ENCODE data around the gene NTHL1. TPM values are rescaled to one million over a fixed set of nuclear protein-coding genes. Genes with fewer than 3 reads are reported as not detected.

Gene NTHL1
- total and polyA plus RNA-seq, 2 of the 13 experiments (the other 11 are each of a cell fraction or from before 2014, with no cell fraction given), result 47.5 to 64.9 TPM

DNA sequence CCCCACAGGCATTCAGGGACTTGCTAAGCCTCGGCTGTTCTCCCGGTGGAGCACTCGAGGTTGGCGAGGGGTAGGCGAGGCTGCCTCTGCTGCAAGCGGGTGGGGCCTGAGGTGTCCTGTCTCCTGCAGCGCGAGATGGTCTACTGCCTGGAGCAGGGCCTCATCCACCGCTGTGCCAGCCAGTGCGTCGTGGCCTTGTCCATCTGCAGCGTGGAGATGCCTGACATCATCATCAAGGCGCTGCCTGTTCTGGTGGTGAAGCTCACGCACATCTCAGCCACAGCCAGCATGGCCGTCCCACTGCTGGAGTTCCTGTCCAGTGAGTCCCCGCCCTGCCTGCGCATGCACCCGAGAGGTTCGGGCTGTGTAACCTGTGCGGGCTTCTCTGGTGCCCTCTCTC is 26.4 kb upstream of the NTHL1 start (continued):
- TF ChIP-seq, protein P1, sequence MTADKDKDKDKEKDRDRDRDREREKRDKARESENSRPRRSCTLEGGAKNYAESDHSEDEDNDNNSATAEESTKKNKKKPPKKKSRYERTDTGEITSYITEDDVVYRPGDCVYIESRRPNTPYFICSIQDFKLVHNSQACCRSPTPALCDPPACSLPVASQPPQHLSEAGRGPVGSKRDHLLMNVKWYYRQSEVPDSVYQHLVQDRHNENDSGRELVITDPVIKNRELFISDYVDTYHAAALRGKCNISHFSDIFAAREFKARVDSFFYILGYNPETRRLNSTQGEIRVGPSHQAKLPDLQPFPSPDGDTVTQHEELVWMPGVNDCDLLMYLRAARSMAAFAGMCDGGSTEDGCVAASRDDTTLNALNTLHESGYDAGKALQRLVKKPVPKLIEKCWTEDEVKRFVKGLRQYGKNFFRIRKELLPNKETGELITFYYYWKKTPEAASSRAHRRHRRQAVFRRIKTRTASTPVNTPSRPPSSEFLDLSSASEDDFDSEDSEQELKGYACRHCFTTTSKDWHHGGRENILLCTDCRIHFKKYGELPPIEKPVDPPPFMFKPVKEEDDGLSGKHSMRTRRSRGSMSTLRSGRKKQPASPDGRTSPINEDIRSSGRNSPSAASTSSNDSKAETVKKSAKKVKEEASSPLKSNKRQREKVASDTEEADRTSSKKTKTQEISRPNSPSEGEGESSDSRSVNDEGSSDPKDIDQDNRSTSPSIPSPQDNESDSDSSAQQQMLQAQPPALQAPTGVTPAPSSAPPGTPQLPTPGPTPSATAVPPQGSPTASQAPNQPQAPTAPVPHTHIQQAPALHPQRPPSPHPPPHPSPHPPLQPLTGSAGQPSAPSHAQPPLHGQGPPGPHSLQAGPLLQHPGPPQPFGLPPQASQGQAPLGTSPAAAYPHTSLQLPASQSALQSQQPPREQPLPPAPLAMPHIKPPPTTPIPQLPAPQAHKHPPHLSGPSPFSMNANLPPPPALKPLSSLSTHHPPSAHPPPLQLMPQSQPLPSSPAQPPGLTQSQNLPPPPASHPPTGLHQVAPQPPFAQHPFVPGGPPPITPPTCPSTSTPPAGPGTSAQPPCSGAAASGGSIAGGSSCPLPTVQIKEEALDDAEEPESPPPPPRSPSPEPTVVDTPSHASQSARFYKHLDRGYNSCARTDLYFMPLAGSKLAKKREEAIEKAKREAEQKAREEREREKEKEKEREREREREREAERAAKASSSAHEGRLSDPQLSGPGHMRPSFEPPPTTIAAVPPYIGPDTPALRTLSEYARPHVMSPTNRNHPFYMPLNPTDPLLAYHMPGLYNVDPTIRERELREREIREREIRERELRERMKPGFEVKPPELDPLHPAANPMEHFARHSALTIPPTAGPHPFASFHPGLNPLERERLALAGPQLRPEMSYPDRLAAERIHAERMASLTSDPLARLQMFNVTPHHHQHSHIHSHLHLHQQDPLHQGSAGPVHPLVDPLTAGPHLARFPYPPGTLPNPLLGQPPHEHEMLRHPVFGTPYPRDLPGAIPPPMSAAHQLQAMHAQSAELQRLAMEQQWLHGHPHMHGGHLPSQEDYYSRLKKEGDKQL (CRISPR knock-in tag; IDR thresholded peaks at IDR 0.05; ENCODE audit: low read depth), result no peak
- TF ChIP-seq ZNF619 (CRISPR knock-in tag; IDR thresholded peaks at IDR 0.05) (no peak), ZBTB7A (CRISPR knock-in tag; IDR thresholded peaks at IDR 0.05) (no peak), SMAD1 (CRISPR knock-in tag; IDR thresholded peaks at IDR 0.05; ENCODE audit: borderline replicate concordance, low read depth) (no peak)
- TF ChIP-seq, protein P2, sequence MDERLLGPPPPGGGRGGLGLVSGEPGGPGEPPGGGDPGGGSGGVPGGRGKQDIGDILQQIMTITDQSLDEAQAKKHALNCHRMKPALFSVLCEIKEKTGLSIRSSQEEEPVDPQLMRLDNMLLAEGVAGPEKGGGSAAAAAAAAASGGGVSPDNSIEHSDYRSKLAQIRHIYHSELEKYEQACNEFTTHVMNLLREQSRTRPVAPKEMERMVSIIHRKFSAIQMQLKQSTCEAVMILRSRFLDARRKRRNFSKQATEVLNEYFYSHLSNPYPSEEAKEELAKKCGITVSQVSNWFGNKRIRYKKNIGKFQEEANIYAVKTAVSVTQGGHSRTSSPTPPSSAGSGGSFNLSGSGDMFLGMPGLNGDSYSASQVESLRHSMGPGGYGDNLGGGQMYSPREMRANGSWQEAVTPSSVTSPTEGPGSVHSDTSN (CRISPR knock-in tag; IDR thresholded peaks at IDR 0.05), result no peak
- TF ChIP-seq, protein P3, sequence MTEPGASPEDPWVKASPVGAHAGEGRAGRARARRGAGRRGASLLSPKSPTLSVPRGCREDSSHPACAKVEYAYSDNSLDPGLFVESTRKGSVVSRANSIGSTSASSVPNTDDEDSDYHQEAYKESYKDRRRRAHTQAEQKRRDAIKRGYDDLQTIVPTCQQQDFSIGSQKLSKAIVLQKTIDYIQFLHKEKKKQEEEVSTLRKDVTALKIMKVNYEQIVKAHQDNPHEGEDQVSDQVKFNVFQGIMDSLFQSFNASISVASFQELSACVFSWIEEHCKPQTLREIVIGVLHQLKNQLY (CRISPR knock-in tag; IDR thresholded peaks at IDR 0.05), result no peak

DNA sequence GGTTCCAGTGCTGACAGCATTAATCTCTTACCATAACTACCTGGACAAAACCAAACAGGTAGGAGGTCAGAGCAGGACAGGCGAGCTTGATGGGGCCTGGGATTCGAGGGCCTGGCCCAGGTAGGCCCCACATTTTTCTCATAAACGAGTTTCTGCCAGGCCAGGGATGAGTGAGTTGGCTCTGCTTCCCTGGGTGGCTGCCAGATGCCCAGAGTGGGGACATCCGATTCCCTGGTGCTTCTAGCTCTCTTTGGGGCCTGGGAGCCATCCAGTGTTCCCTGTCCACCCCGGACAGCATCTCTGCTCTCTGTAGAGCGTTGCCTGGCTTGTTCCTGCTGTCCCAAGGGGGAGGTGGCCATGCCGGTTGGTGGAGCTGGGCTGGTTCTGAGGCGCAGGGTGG is 25.3 kb upstream of the NTHL1 start:
- H3K4me3 ChIP-seq (replicated peaks in 1 of 3; ENCODE audit: insufficient read depth in 1 of 3, low read depth in 2 of 3, low read length in 3 of 3), result no peak overlapping the region
- no peak overlapping the region for H3K9ac ChIP-seq (ENCODE audit: insufficient read depth, low read depth, low read length)
- BruUV-seq (replicated peaks), result no TSS peak
- H3K79me2 ChIP-seq (ENCODE audit: insufficient read depth, low read length), result no peaks in the 10 kb centered on the region
- ATAC-seq, result no peak
- no peaks in the 10 kb centered on the region for H4K20me1 ChIP-seq (ENCODE audit: insufficient read depth, low read length)
- CTCF ChIA-PET (ENCODE audit: low intra/inter-chr PET ratio, low total read pairs), result no interaction called here
- H2AFZ ChIP-seq (ENCODE audit: low read length), result no peak overlapping the region
- no peak overlapping the region for H3K4me2 ChIP-seq (ENCODE audit: low read depth, low read length)
- H3K27me3 ChIP-seq (ENCODE audit: control insufficient read depth in 1 of 2, insufficient read depth in 2 of 2, low read length in 2 of 2), result no peaks in the 10 kb centered on the region
- DNase-seq (ENCODE audit: low spot score), result no peak
- intact Hi-C loops (cut with micrococcal nuclease; ENCODE audit: unreplicated experiment) (no loop called here), in situ Hi-C loops (cut with HindIII; ENCODE audit: extremely low pct_ligation_motif_present, low pct_unique_long_range_greater_than_20kb) (no loop called here)
- H3K4me1 ChIP-seq (ENCODE audit: insufficient read depth, low read length), result no peaks in the 10 kb centered on the region
- H3K27ac ChIP-seq (ENCODE audit: extremely low read length, insufficient read depth, low read length), result no peak overlapping the region
- peaks cover 20 to 25% of the 10 kb centered on the region in 2 experiments for H3K36me3 ChIP-seq (replicated peaks in 1 of 2; ENCODE audit: control insufficient read depth in 1 of 2, insufficient read depth in 2 of 2, low read length in 2 of 2)
- FAIRE-seq, result no peak
- 100% methylated on average over 3 of the region's 8 CpGs for WGBS (ENCODE audit: low lambda C conversion rate)
- H3K9me3 ChIP-seq (ENCODE audit: low read length), result no peaks in the 10 kb centered on the region
- POLR2A ChIA-PET, result no interaction called here
- no peak for TF ChIP-seq ZNF292 (CRISPR knock-in tag; IDR thresholded peaks at IDR 0.05; ENCODE audit: borderline replicate concordance, low read depth)
- TF ChIP-seq, protein P4, sequence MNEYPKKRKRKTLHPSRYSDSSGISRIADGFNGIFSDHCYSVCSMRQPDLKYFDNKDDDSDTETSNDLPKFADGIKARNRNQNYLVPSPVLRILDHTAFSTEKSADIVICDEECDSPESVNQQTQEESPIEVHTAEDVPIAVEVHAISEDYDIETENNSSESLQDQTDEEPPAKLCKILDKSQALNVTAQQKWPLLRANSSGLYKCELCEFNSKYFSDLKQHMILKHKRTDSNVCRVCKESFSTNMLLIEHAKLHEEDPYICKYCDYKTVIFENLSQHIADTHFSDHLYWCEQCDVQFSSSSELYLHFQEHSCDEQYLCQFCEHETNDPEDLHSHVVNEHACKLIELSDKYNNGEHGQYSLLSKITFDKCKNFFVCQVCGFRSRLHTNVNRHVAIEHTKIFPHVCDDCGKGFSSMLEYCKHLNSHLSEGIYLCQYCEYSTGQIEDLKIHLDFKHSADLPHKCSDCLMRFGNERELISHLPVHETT (CRISPR knock-in tag; conservative IDR thresholded peaks at IDR 0.05), result no peak
- TF ChIP-seq ISX (CRISPR knock-in tag; conservative IDR thresholded peaks at IDR 0.05), result no peak
- TF ChIP-seq NFYC (CRISPR knock-in tag; IDR thresholded peaks at IDR 0.05), result no peak
- TF ChIP-seq MZF1 (CRISPR knock-in tag; IDR thresholded peaks at IDR 0.05; ENCODE audit: borderline replicate concordance), result no peak
- TF ChIP-seq SATB2 (CRISPR knock-in tag; IDR thresholded peaks at IDR 0.05), result no peak
- no peak for TF ChIP-seq SP140L (CRISPR knock-in tag; IDR thresholded peaks at IDR 0.05; ENCODE audit: borderline replicate concordance)
- TF ChIP-seq SMARCC2 (IDR thresholded peaks at IDR 0.05), result no peak
- TF ChIP-seq ZNF678 (CRISPR knock-in tag; IDR thresholded peaks at IDR 0.05), result no peak
